CD14-positive monocyte (primary cell): ENCODE data around the gene OARD1. TPM values are rescaled to one million over a fixed set of nuclear protein-coding genes. Genes with fewer than 3 reads are reported as not detected.
A peak's percentile ranks its signal among the peaks of the same experiment; 100 is the strongest.

Experiments
- DNase-seq, 3 donors: peaks; one replicate each; pipeline ENCODE4 v3.0.0-alpha.2; 2011 to 2022
- H2AFZ ChIP-seq: 2 replicates; pipeline ENCODE4 v1.6.0; 2012; ENCODE audit warnings: mild to moderate bottlenecking, low read depth, low read length, inconsistent platforms; ENCODE audit not compliant: insufficient read depth, poor library complexity, severe bottlenecking
- H3K27ac ChIP-seq, 2 donors: 1 replicate in 1 of 2; 2 replicates in 1 of 2; pipeline ENCODE4 v1.5.1; 2012 to 2013; ENCODE audit warnings: low read length in 2 of 2, control low read depth in 1 of 2, inconsistent platforms in 1 of 2, low read depth in 1 of 2, mild to moderate bottlenecking in 1 of 2
- H3K27me3 ChIP-seq, 2 donors: one replicate each; pipeline versions ENCODE4 v1.6.0 to v1.6.1; 2011 to 2013; ENCODE audit warnings: low read length in 2 of 2; ENCODE audit not compliant: control insufficient read depth in 2 of 2, insufficient read depth in 2 of 2
- H3K36me3 ChIP-seq, 2 donors: replicated peaks in 1 of 2; 1 replicate in 1 of 2; 2 replicates in 1 of 2; pipeline versions ENCODE4 v1.5.1 to v1.6.1; 2012 to 2013; ENCODE audit warnings: low read length in 2 of 2, control low read depth in 1 of 2, inconsistent platforms in 1 of 2, mild to moderate bottlenecking in 1 of 2; ENCODE audit not compliant: insufficient read depth in 2 of 2, control insufficient read depth in 1 of 2
- H3K4me1 ChIP-seq, 2 donors: 1 replicate in 1 of 2; 2 replicates in 1 of 2; pipeline versions ENCODE4 v1.5.1 to v1.6.1; 2012 to 2013; ENCODE audit warnings: low read length in 2 of 2, control low read depth in 1 of 2, inconsistent platforms in 1 of 2, mild to moderate bottlenecking in 1 of 2, moderate library complexity in 1 of 2; ENCODE audit not compliant: insufficient read depth in 2 of 2, control insufficient read depth in 1 of 2
- H3K4me2 ChIP-seq: replicated peaks from 2 replicates; pipeline ENCODE3; 2012; ENCODE audit warnings: low read length, moderate library complexity, mild to moderate bottlenecking; ENCODE audit not compliant: poor library complexity, severe bottlenecking; ENCODE audit errors: extremely low read depth
- H3K4me3 ChIP-seq, 3 experiments: fragments of 200-600 bp in 1 of 3; sonication (generic) in 1 of 3; replicated peaks in 1 of 3; 1 replicate in 2 of 3; 2 replicates in 1 of 3; pipeline ENCODE4 v1.5.1; 2011 to 2013; ENCODE audit warnings: low read length in 3 of 3, mild to moderate bottlenecking in 3 of 3, control low read depth in 2 of 3, low read depth in 2 of 3, inconsistent platforms in 1 of 3, moderate library complexity in 1 of 3
- H3K79me2 ChIP-seq: 2 replicates; pipeline ENCODE4 v1.6.0; 2012; ENCODE audit warnings: mild to moderate bottlenecking, control low read depth, inconsistent platforms, low read length, moderate library complexity; ENCODE audit not compliant: insufficient read depth
- H3K9ac ChIP-seq: 2 replicates; pipeline ENCODE4 v1.6.0; 2017; ENCODE audit warnings: low read length, mild to moderate bottlenecking; ENCODE audit not compliant: insufficient read depth, poor library complexity, severe bottlenecking
- H3K9me3 ChIP-seq, 2 donors: replicated peaks in 1 of 2; 1 replicate in 1 of 2; 2 replicates in 1 of 2; pipeline versions ENCODE4 v1.5.1 to v1.6.1; 2012 to 2013; ENCODE audit warnings: low read length in 2 of 2, control low read depth in 1 of 2; ENCODE audit not compliant: control insufficient read depth in 1 of 2, insufficient read depth in 1 of 2
- H4K20me1 ChIP-seq: 2 replicates; pipeline ENCODE4 v1.6.0; 2012; ENCODE audit warnings: mild to moderate bottlenecking, low read length, control low read depth, moderate library complexity; ENCODE audit not compliant: insufficient read depth
- H3K27ac Mint-ChIP-seq, 7 donors: one replicate each; pipeline ENCODE4 v1.8.0; 2020; ENCODE audit warnings: mild to moderate bottlenecking in 7 of 7, mixed read lengths in 7 of 7, moderate library complexity in 6 of 7, inconsistent platforms in 2 of 7
- H3K27me3 Mint-ChIP-seq, 3 donors: one replicate each; pipeline ENCODE4 v1.8.0; 2021 to 2022; ENCODE audit warnings: low read depth in 3 of 3, mild to moderate bottlenecking in 3 of 3, mixed read lengths in 3 of 3, moderate library complexity in 3 of 3, inconsistent platforms in 1 of 3
- H3K36me3 Mint-ChIP-seq, 2 donors: one replicate each; pipeline ENCODE4 v1.8.0; 2020; ENCODE audit warnings: mixed read lengths in 2 of 2, inconsistent platforms in 1 of 2, mild to moderate bottlenecking in 1 of 2
- H3K4me1 Mint-ChIP-seq: one replicate; pipeline ENCODE4 v1.8.0; 2020; ENCODE audit warnings: mild to moderate bottlenecking, mixed read lengths
- H3K4me3 Mint-ChIP-seq, 2 donors: one replicate each; pipeline ENCODE4 v1.8.0; 2020; ENCODE audit warnings: mild to moderate bottlenecking in 2 of 2, mixed read lengths in 2 of 2, moderate library complexity in 1 of 2
- H3K9me3 Mint-ChIP-seq, 7 donors: one replicate each; pipeline ENCODE4 v1.8.0; 2020 to 2022; ENCODE audit warnings: mixed read lengths in 7 of 7, mild to moderate bottlenecking in 6 of 7, moderate library complexity in 6 of 7, inconsistent platforms in 2 of 7
- WGBS: methylation state at CpG from one replicate; pipeline ENCODE4 v1.1.5; 2013; ENCODE audit warnings: missing lambda C conversion rate; ENCODE audit not compliant: insufficient coverage; 5-methylcytosine and 5-hydroxymethylcytosine counted together
- intact Hi-C, 2 donors: fragments of 100-400 bp; cut with micrococcal nuclease; formaldehyde crosslinking; loops; one replicate each; pipeline versions ENCODE4 v1.15.0 to v1.15.1; 2023
- polyA plus RNA-seq, 3 donors: library from polyadenylated mRNA; depleted of rRNA in 1 of 3; unstranded in 2 of 3; stranded (reverse) in 1 of 3; fragments of 300-500 nt in 2 of 3; fragments of >200 nt in 1 of 3; fragmentation: Illumina TruSeq in 2 of 3; gene quantifications; 1 replicate in 2 of 3; 2 replicates in 1 of 3; pipeline ENCODE4 v1.2.3, GENCODE V29; 2012 to 2021
- TF ChIP-seq, protein P1 (sequence below): fragments of 200-600 bp; IDR thresholded peaks from one replicate; pipeline ENCODE4 v1.8.0; 2022; ENCODE audit warnings: antibody characterized with exemption, mild to moderate bottlenecking

Gene OARD1
- polyA plus RNA-seq, 3 donors: 6.5 to 23.6 (median 16.8) TPM

GRCh38 chr6:41054511-41054910 is 17.6 kb downstream of the OARD1 start:
- no peak overlapping the region for H3K4me2 ChIP-seq
- H3K27ac Mint-ChIP-seq: no peak overlapping the region
- peaks cover 9 to 14% of the 10 kb centered on the region in 2 donors for H3K36me3 Mint-ChIP-seq
- H3K4me1 ChIP-seq: peaks cover 19% of the 10 kb centered on the region in 2 donors
- no peak overlapping the region for H3K4me3 Mint-ChIP-seq
- H3K27me3 ChIP-seq: no peaks in the 10 kb centered on the region
- no peaks in the 10 kb centered on the region for H3K79me2 ChIP-seq
- intact Hi-C loops: no loop called here
- peaks cover 0 to 2% (median 0%) of the 10 kb centered on the region in 7 donors for H3K9me3 Mint-ChIP-seq
- no peak for DNase-seq
- H3K27me3 Mint-ChIP-seq: peaks cover 0 to 4% (median 1%) of the 10 kb centered on the region in 3 donors
- H2AFZ ChIP-seq: no peak overlapping the region
- H4K20me1 ChIP-seq: no peaks in the 10 kb centered on the region
- no peaks in the 10 kb centered on the region for H3K36me3 ChIP-seq
- H3K9me3 ChIP-seq: no peaks in the 10 kb centered on the region
- H3K9ac ChIP-seq: no peak overlapping the region
- WGBS: 100% methylated on average over 2 of the region's 3 CpGs
- TF ChIP-seq, protein P1, sequence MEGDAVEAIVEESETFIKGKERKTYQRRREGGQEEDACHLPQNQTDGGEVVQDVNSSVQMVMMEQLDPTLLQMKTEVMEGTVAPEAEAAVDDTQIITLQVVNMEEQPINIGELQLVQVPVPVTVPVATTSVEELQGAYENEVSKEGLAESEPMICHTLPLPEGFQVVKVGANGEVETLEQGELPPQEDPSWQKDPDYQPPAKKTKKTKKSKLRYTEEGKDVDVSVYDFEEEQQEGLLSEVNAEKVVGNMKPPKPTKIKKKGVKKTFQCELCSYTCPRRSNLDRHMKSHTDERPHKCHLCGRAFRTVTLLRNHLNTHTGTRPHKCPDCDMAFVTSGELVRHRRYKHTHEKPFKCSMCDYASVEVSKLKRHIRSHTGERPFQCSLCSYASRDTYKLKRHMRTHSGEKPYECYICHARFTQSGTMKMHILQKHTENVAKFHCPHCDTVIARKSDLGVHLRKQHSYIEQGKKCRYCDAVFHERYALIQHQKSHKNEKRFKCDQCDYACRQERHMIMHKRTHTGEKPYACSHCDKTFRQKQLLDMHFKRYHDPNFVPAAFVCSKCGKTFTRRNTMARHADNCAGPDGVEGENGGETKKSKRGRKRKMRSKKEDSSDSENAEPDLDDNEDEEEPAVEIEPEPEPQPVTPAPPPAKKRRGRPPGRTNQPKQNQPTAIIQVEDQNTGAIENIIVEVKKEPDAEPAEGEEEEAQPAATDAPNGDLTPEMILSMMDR: no peak
- H3K4me1 Mint-ChIP-seq: peaks cover 16% of the 10 kb centered on the region
- H3K4me3 ChIP-seq: no peak overlapping the region
- no peak overlapping the region for H3K27ac ChIP-seq

GRCh38 chr6:41053041-41053440 is 19.1 kb downstream of the OARD1 start, which contains the start of gene APOBEC2:
APOBEC2 (plus strand) TSS chr6:41053202; CDS start chr6:41053348, 146 bp downstream.
- 98% methylated on average over 4 of the region's 5 CpGs for WGBS
- Histone ChIP-seq H3K36me3 (no peaks in the 10 kb centered on the region), H3K79me2 (no peaks in the 10 kb centered on the region), H3K27ac (no peak within 1 kb of the TSS), H3K27me3 (no peaks in the 10 kb centered on the region), H3K4me2 (peak within 1 kb of the TSS; percentile 31), H3K4me1 (peaks cover 19% of the 10 kb centered on the region in 2 donors), H3K9me3 (no peaks in the 10 kb centered on the region), H2AFZ (no peak within 1 kb of the TSS), H3K4me3 (no peak within 1 kb of the TSS), H4K20me1 (no peaks in the 10 kb centered on the region), H3K9ac (no peak within 1 kb of the TSS)
- intact Hi-C loops: no loop called here
- peaks cover 16% of the 10 kb centered on the region for H3K4me1 Mint-ChIP-seq
- H3K27me3 Mint-ChIP-seq: peaks cover 0 to 4% (median 2%) of the 10 kb centered on the region in 3 donors
- DNase-seq: no peak
- H3K9me3 Mint-ChIP-seq: peaks cover 0 to 2% (median 0%) of the 10 kb centered on the region in 7 donors
- TF ChIP-seq, protein P1: no peak
- peak within 1 kb of the TSS in 1 of 2 donors; percentile 82 for H3K4me3 Mint-ChIP-seq
- peak within 1 kb of the TSS in 6 of 7 donors; percentile 1 to 90 (median 60) for H3K27ac Mint-ChIP-seq
- H3K36me3 Mint-ChIP-seq: peaks cover 8 to 10% of the 10 kb centered on the region in 2 donors
